Psoas muscle (tissue), 8 donors: ENCODE measurements around the gene ZSWIM2. TPM values are rescaled to one million over a fixed set of nuclear protein-coding genes. Genes with fewer than 3 reads are reported as not detected.
"Not testable (repeated sequence)": the region's sequence is repeated elsewhere in the genome, so short reads cannot be mapped to it uniquely, and the experiment has no call there.

Source experiments
- ATAC-seq, 4 donors: fragments of 200-7000 bp; cut with Tn5 transposase; one replicate each; pipeline ENCODE4 v1.9.1; 2020; ENCODE audit warnings: moderate library complexity in 3 of 4, mild to moderate bottlenecking in 2 of 4
- DNase-seq, 2 donors: peaks; one replicate each; pipeline ENCODE4 v3.0.0-alpha.2; 2020
- H3K27ac ChIP-seq: fragments of 200-600 bp; one replicate; pipeline ENCODE4 v1.8.0; 2022
- H3K27me3 ChIP-seq, 3 donors: fragments of 200-600 bp in 1 of 3; one replicate each; pipeline versions ENCODE4 v1.6.1 to v1.8.0; 2013 to 2022; ENCODE audit warnings: low read length in 2 of 3, mild to moderate bottlenecking in 2 of 3, moderate library complexity in 1 of 3; ENCODE audit not compliant: insufficient read depth in 3 of 3
- H3K36me3 ChIP-seq, 2 donors: fragments of 200-600 bp in 1 of 2; one replicate each; pipeline versions ENCODE4 v1.6.1 to v1.8.0; 2013 to 2022; ENCODE audit warnings: low read depth in 1 of 2, mild to moderate bottlenecking in 1 of 2, moderate library complexity in 1 of 2; ENCODE audit not compliant: insufficient read depth in 1 of 2
- H3K4me1 ChIP-seq: fragments of 200-600 bp; one replicate; pipeline ENCODE4 v1.8.0; 2022
- H3K4me3 ChIP-seq: fragments of 200-600 bp; one replicate; pipeline ENCODE4 v1.8.0; 2022; ENCODE audit warnings: mild to moderate bottlenecking
- H3K9me3 ChIP-seq: fragments of 200-600 bp; one replicate; pipeline ENCODE4 v1.8.0; 2022
- WGBS, 3 donors: extraction: QIAGEN DNeasy Blood & Tissue Kit; methylation state at CpG; one replicate each; pipeline versions ENCODE4 v1.1.6 to v1.1.7; 2013; 5-methylcytosine and 5-hydroxymethylcytosine counted together
- intact Hi-C, 2 donors: fragments of 100-400 bp; cut with DNase I; formaldehyde crosslinking; loops; one replicate each; pipeline versions ENCODE4 v1.11.0 to v1.14.2; 2022
- long read RNA-seq, 2 donors: library from polyadenylated mRNA; unstranded; transcript quantifications; one replicate each; pipeline ENCODE4 v2.0.0, GENCODE V29; 2021
- polyA plus RNA-seq, 3 donors: library from polyadenylated mRNA; stranded (reverse); fragments of 200-250 nt; gene quantifications; one replicate each; pipeline ENCODE4 v1.2.3, GENCODE V29; 2013
- total RNA-seq, 4 donors: library from RNA; stranded (reverse); fragmentation: NEBNext Ultra II Directional in 2 of 4; extraction: Animal tissue kit (Norgen Biotek cat#: 25700) in 2 of 4; gene quantifications; one replicate each; pipeline versions ENCODE4 v1.2.1 to v1.2.4, GENCODE V29; 2021 to 2023
- TF ChIP-seq, protein P1 (sequence below): fragments of 200-600 bp; IDR thresholded peaks from one replicate; pipeline ENCODE4 v1.8.0; 2022; ENCODE audit warnings: antibody characterized with exemption
- donor health status: healthy with polysubstance abuse.
- donor health status: DM: no; HTN: no; CAD: no; lungs with moderate emphysema.
- donor health status: Bipolar disorder and iron deficiency.
- donor health status: healthy.
- donor health status: DM: yes; HTN: yes; CAD: no.
- donor health status: DM: no; HTN: no; CAD: no.
- donor health status: DM: no; HTN: no; CAD: no.
- donor health status: DM: yes; HTN: yes; CAD: no.

The ZSWIM2 gene
- total RNA-seq (not detected), polyA plus RNA-seq (not detected)
- long read RNA-seq, donor 1: 0 reads
- long read RNA-seq, donor 2: 0 reads

DNA sequence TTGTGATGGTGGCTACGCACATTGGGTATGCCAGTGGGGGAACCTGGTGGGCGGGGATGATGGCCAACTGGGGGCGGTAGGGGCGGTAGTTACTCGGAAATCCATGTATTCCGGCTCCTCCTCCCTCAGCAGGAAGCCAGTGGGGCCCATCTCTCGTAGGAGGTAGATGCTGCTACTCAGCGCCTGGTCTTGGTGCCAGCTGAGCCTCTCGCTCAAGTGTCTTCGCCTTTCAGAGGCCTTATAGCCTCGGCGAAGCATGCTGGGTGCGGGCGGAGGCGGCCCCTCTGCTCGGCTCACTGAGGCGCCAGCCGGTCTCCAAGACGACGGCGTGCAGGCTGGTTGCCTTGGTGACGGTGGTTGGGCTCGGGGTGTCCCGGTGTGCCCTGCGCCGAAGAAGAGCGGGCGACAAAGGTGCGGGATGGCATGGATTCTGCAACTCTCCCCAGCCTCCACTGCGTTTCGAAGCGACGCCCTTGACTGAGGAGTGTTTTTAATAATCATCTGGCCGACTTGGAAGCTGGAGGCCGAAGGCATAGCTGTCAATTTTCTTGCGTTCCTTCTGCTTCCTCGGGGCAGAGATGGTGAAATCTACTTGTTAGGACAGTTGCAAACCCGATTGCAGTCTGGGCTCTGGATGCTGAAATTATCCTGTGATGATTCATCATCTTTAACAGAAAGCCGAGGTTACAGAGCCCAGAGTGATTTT is at the start of gene ZSWIM2:
Gene ZSWIM2 (minus strand): TSS at position 298 of the 706 bp plus-strand sequence. CDS start 40 bp downstream, at position 258.
- H3K4me1 ChIP-seq: no peaks in the 10 kb centered on the region
- WGBS, 3 donors: 4 to 5% (median 5%) methylated on average over 38 to 39 of the region's 39 CpGs
- H3K4me3 ChIP-seq: peak within 1 kb of the TSS; percentile 48
- TF ChIP-seq, protein P1, sequence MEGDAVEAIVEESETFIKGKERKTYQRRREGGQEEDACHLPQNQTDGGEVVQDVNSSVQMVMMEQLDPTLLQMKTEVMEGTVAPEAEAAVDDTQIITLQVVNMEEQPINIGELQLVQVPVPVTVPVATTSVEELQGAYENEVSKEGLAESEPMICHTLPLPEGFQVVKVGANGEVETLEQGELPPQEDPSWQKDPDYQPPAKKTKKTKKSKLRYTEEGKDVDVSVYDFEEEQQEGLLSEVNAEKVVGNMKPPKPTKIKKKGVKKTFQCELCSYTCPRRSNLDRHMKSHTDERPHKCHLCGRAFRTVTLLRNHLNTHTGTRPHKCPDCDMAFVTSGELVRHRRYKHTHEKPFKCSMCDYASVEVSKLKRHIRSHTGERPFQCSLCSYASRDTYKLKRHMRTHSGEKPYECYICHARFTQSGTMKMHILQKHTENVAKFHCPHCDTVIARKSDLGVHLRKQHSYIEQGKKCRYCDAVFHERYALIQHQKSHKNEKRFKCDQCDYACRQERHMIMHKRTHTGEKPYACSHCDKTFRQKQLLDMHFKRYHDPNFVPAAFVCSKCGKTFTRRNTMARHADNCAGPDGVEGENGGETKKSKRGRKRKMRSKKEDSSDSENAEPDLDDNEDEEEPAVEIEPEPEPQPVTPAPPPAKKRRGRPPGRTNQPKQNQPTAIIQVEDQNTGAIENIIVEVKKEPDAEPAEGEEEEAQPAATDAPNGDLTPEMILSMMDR: no peak
- ATAC-seq: peak in 3 of 4 donors; percentile 47 to 71 (median 66)
- peaks cover 8% of the 10 kb centered on the region for H3K9me3 ChIP-seq
- H3K27me3 ChIP-seq: no peaks in the 10 kb centered on the region
- H3K27ac ChIP-seq: no peak within 1 kb of the TSS
- intact Hi-C loops: no loop called here
- no peaks in the 10 kb centered on the region for H3K36me3 ChIP-seq
- DNase-seq: peak; percentile 67 to 77

DNA sequence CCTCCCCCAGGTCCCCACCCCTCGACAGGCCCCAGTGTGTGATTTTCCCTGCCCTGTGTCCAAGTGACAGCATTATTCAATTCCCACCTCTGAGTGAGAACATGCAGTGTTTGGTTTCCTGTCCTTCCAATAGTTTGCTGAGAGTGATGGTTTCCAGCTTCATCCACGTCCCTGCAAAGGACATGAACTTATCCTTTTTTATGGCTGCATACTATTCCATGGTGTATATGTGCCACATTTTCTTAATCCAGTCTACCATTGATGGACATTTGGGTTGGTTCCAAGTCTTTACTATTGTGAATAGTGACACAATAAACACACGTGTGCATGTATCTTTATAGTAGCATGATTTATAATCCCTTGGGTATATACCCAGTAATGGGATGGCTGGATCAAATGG is 47.2 kb upstream of the ZSWIM2 start:
- WGBS, 3 donors: 79 to 80% (median 79%) methylated on average over 3 of the region's 3 CpGs

DNA sequence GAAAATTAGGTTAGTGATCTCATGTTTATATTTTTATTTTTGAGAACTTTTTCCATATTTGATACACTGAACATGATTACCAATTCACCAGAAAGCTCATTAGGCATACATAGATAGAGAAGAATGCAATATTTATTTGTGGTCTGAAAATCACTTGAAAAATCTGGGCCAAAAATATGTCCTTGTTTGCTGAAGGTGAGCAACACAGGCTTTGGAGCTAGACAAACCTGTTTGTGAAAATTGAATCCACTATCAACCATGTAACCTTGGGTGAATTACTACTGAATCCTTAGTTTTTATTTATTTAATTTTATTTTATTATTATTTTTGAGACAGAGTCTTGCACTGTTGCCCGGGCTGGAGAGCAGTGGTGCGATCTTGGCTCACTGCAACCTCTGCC is 46.5 kb upstream of the ZSWIM2 start:
- TF ChIP-seq, protein P1: no peak
- Histone ChIP-seq H3K27ac (no peak overlapping the region), H3K27me3 (no peaks in the 10 kb centered on the region), H3K36me3 (no peaks in the 10 kb centered on the region), H3K9me3 (no peaks in the 10 kb centered on the region), H3K4me1 (no peaks in the 10 kb centered on the region), H3K4me3 (no peak overlapping the region)
- 89 to 98% (median 93%) methylated on average over 2 of the region's 2 CpGs for WGBS, 3 donors
- intact Hi-C loops: no loop called here
- ATAC-seq (no peak), DNase-seq (no peak)

More for the DNA sequence above, 47.2 kb upstream of the ZSWIM2 start:
- ATAC-seq, H3K27ac ChIP-seq, H3K4me1 ChIP-seq, H3K27me3 ChIP-seq, H3K36me3 ChIP-seq, H3K9me3 ChIP-seq, H3K4me3 ChIP-seq, intact Hi-C loops, DNase-seq: not testable (repeated sequence)

- Histone ChIP-seq H3K4me1 (no peaks in the 10 kb centered on the region), H3K27me3 (no peaks in the 10 kb centered on the region), H3K9me3 (no peaks in the 10 kb centered on the region), H3K27ac (no peak overlapping the region), H3K4me3 (no peak overlapping the region), H3K36me3 (no peaks in the 10 kb centered on the region)
- intact Hi-C loops: no loop called here
- DNase-seq (no peak), ATAC-seq (no peak)
- TF ChIP-seq, protein P1: no peak
- WGBS, 3 donors: 80 to 93% (median 84%) methylated on average over 5 of the region's 5 CpGs
Measured at GRCh38 chr2:186894478-186894877, 45.5 kb upstream of the ZSWIM2 start.

GRCh38 chr2:186892821-186893220 is 43.9 kb upstream of the ZSWIM2 start:
- WGBS, 3 donors: 34 to 36% (median 34%) methylated on average over 2 of the region's 2 CpGs
- no peak overlapping the region for H3K4me3 ChIP-seq

More at GRCh38 chr2:186892821-186893220, 43.9 kb upstream of the ZSWIM2 start:
- no peak for ATAC-seq
- intact Hi-C loops: no loop called here
- DNase-seq: no peak
- Histone ChIP-seq H3K9me3 (no peaks in the 10 kb centered on the region), H3K36me3 (no peaks in the 10 kb centered on the region), H3K4me1 (no peaks in the 10 kb centered on the region), H3K27me3 (no peaks in the 10 kb centered on the region), H3K27ac (no peak overlapping the region)
- TF ChIP-seq, protein P1: no peak
